Neural cell (in vitro differentiated cells): Measurements from ENCODE around the gene YWHAG. TPM values are rescaled to one million over a fixed set of nuclear protein-coding genes. Genes with fewer than 3 reads are reported as not detected.

Source experiments
- H2AFZ ChIP-seq: fragments of 200-600, 300-800 bp; sonication (generic), shearing (Covaris generic); 2 replicates; pipeline ENCODE4 v1.6.0; 2014; ENCODE audit warnings: low read depth, mild to moderate bottlenecking, antibody characterized with exemption, low read length, moderate library complexity
- H3F3A ChIP-seq: fragments of 200-600 bp; shearing (Covaris generic); 2 replicates; pipeline ENCODE4 v1.6.1; 2016; ENCODE audit warnings: mild to moderate bottlenecking, moderate library complexity, mixed read lengths, antibody characterized with exemption, low read length; ENCODE audit not compliant: insufficient read depth, poor library complexity, severe bottlenecking
- H3K27ac ChIP-seq: fragments of 200-600, 300-800 bp; sonication (generic), shearing (Covaris generic); 2 replicates; pipeline ENCODE4 v1.5.1; 2014; ENCODE audit warnings: mild to moderate bottlenecking, low read length, moderate library complexity
- H3K27me3 ChIP-seq: fragments of 300-800, 200-600 bp; sonication (generic), shearing (Covaris generic); 2 replicates; pipeline ENCODE4 v1.6.0; 2014; ENCODE audit warnings: mild to moderate bottlenecking, low read depth, low read length, moderate library complexity; ENCODE audit not compliant: insufficient read depth
- H3K36me3 ChIP-seq: fragments of 300-800, 200-600 bp; sonication (generic), shearing (Covaris generic); 2 replicates; pipeline ENCODE4 v1.5.1; 2014; ENCODE audit warnings: mild to moderate bottlenecking, antibody characterized with exemption, low read length, moderate library complexity; ENCODE audit not compliant: insufficient read depth
- H3K4me2 ChIP-seq: fragments of 300-800, 200-600 bp; sonication (generic), shearing (Covaris generic); 2 replicates; pipeline ENCODE4 v1.6.0; 2014; ENCODE audit warnings: mild to moderate bottlenecking, low read length
- H3K4me3 ChIP-seq: fragments of 300-800, 200-600 bp; sonication (generic), shearing (Covaris generic); 2 replicates; pipeline ENCODE4 v1.5.1; 2014; ENCODE audit warnings: mild to moderate bottlenecking, low read length, moderate library complexity
- H3K79me2 ChIP-seq: fragments of 200-600 bp; shearing (Covaris generic); replicated peaks from 2 replicates; pipeline ENCODE4 v1.6.0; 2014; ENCODE audit warnings: mild to moderate bottlenecking, low read length, moderate library complexity; ENCODE audit not compliant: insufficient read depth
- H3K9ac ChIP-seq: fragments of 300-800, 200-600 bp; sonication (generic), shearing (Covaris generic); 2 replicates; pipeline ENCODE4 v1.6.1; 2016; ENCODE audit warnings: mild to moderate bottlenecking, low read length, mixed read lengths
- H3K9me2 ChIP-seq: fragments of 200-600 bp; shearing (Covaris generic); 2 replicates; pipeline ENCODE4 v1.6.1; 2016; ENCODE audit warnings: mild to moderate bottlenecking, low read length, mixed read lengths; ENCODE audit not compliant: insufficient read depth
- H3K9me3 ChIP-seq: fragments of 200-600, 300-800 bp; sonication (generic), shearing (Covaris generic); 2 replicates; pipeline ENCODE4 v1.6.1; 2016; ENCODE audit warnings: mild to moderate bottlenecking, mixed run types, low read length, moderate library complexity, mixed read lengths
- H4K20me1 ChIP-seq: fragments of 200-600 bp; shearing (Covaris generic); 2 replicates; pipeline ENCODE4 v1.6.1; 2016; ENCODE audit warnings: mild to moderate bottlenecking, mixed run types; ENCODE audit not compliant: insufficient read depth
- EP300 ChIP-seq: fragments of 450-650 bp; conservative IDR thresholded peaks from 2 replicates; pipeline ENCODE4 v1.6.1; 2014; ENCODE audit warnings: antibody characterized with exemption, mild to moderate bottlenecking, moderate library complexity; ENCODE audit not compliant: poor library complexity, severe bottlenecking
- EZH2 ChIP-seq: fragments of 200-600, 300-800 bp; shearing (Covaris generic), sonication (generic); IDR thresholded peaks from 2 replicates; pipeline ENCODE4 v1.6.1; 2014; ENCODE audit warnings: antibody characterized with exemption, low read length, borderline replicate concordance, mild to moderate bottlenecking; ENCODE audit not compliant: insufficient read depth, poor library complexity, severe bottlenecking
- MXI1 ChIP-seq: fragments of 450-650 bp; conservative IDR thresholded peaks from 2 replicates; pipeline ENCODE4 v1.6.1; 2014; ENCODE audit warnings: antibody characterized with exemption, mild to moderate bottlenecking; ENCODE audit not compliant: poor library complexity, severe bottlenecking
- POLR2AphosphoS5 ChIP-seq: IDR thresholded peaks from 2 replicates; pipeline ENCODE4 v1.6.1; 2012
- RAD21 ChIP-seq: fragments of 450-650 bp; conservative IDR thresholded peaks from 2 replicates; pipeline ENCODE4 v1.6.1; 2014; ENCODE audit warnings: antibody characterized with exemption, mild to moderate bottlenecking, moderate library complexity
- SMC3 ChIP-seq: fragments of 450-650 bp; conservative IDR thresholded peaks from 2 replicates; pipeline ENCODE4 v1.6.1; 2014; ENCODE audit warnings: antibody characterized with exemption, mild to moderate bottlenecking, moderate library complexity; ENCODE audit not compliant: poor library complexity
- TAF1 ChIP-seq: IDR thresholded peaks from 2 replicates; pipeline ENCODE4 v1.6.1; 2012; ENCODE audit warnings: low read depth
- polyA plus RNA-seq: library from polyadenylated mRNA; depleted of rRNA; stranded (reverse); fragments of >200 nt; gene quantifications from 2 replicates; pipeline ENCODE4 v1.2.3, GENCODE V29; 2014
- TF ChIP-seq, protein P1 (sequence below): IDR thresholded peaks from 2 replicates; pipeline ENCODE4 v1.6.1; 2012; ENCODE audit warnings: borderline replicate concordance
- TF ChIP-seq, protein P2 (sequence below): fragments of 450-650 bp; IDR thresholded peaks from 2 replicates; pipeline ENCODE4 v1.5.1; 2014; ENCODE audit warnings: antibody characterized with exemption, mild to moderate bottlenecking, moderate library complexity; ENCODE audit not compliant: poor library complexity, severe bottlenecking

Gene YWHAG
- polyA plus RNA-seq, 1 donor from 2014 or later: 284 TPM

DNA sequence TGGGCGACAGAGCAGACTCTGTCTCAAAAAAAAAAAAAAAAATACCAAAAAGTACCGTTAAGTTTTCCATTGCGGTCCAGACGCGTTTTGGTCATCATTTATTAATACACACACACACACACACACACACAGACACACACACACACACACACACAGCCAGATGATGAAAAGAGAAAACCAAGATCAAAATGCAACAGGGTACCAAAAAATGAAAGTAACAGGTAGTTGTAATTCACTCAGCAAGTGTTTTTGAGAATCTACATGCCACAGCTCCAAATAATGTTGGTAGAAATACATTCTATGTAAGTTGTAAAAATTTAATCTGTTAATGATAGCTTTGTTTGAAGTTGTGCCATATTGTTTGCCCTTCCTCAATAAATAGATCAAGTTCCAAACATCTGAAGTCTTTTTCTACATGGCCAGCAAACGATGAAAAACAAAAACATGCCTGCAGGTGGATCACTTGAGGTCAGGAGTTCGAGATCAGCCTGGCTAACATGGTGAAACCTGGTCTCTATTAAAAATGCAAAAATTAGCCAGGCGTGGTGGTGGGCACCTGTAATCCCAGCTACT is 9.4 kb downstream of the YWHAG start:
- no peak overlapping the region for H2AFZ ChIP-seq
- H3F3A ChIP-seq: peaks cover 3% of the 10 kb centered on the region
- no peaks in the 10 kb centered on the region for H3K9me3 ChIP-seq
- no peaks in the 10 kb centered on the region for H3K9me2 ChIP-seq
- peaks cover 97% of the 10 kb centered on the region for H3K79me2 ChIP-seq
- H3K36me3 ChIP-seq: peaks cover 15% of the 10 kb centered on the region
- H3K27me3 ChIP-seq: no peaks in the 10 kb centered on the region
- H3K4me3 ChIP-seq: no peak overlapping the region
- H3K9ac ChIP-seq: no peak overlapping the region
- TF ChIP-seq TAF1: no peak
- no peak for TF ChIP-seq EZH2
- no peak for TF ChIP-seq SMC3
- TF ChIP-seq RAD21: no peak
- TF ChIP-seq, protein P1, sequence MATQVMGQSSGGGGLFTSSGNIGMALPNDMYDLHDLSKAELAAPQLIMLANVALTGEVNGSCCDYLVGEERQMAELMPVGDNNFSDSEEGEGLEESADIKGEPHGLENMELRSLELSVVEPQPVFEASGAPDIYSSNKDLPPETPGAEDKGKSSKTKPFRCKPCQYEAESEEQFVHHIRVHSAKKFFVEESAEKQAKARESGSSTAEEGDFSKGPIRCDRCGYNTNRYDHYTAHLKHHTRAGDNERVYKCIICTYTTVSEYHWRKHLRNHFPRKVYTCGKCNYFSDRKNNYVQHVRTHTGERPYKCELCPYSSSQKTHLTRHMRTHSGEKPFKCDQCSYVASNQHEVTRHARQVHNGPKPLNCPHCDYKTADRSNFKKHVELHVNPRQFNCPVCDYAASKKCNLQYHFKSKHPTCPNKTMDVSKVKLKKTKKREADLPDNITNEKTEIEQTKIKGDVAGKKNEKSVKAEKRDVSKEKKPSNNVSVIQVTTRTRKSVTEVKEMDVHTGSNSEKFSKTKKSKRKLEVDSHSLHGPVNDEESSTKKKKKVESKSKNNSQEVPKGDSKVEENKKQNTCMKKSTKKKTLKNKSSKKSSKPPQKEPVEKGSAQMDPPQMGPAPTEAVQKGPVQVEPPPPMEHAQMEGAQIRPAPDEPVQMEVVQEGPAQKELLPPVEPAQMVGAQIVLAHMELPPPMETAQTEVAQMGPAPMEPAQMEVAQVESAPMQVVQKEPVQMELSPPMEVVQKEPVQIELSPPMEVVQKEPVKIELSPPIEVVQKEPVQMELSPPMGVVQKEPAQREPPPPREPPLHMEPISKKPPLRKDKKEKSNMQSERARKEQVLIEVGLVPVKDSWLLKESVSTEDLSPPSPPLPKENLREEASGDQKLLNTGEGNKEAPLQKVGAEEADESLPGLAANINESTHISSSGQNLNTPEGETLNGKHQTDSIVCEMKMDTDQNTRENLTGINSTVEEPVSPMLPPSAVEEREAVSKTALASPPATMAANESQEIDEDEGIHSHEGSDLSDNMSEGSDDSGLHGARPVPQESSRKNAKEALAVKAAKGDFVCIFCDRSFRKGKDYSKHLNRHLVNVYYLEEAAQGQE: no peak
- TF ChIP-seq MXI1: no peak
- TF ChIP-seq POLR2AphosphoS5: no peak
- TF ChIP-seq EP300: no peak
- H3K27ac ChIP-seq: no peak overlapping the region
- no peak overlapping the region for H3K4me2 ChIP-seq
- H4K20me1 ChIP-seq: peaks cover 35% of the 10 kb centered on the region

GRCh38 chr7:76347710-76348109 is 11.1 kb downstream of the YWHAG start:
- Histone ChIP-seq H3K9me3 (no peaks in the 10 kb centered on the region), H4K20me1 (peaks cover 52% of the 10 kb centered on the region), H3K27ac (no peak overlapping the region), H3F3A (peaks cover 6% of the 10 kb centered on the region), H3K79me2 (peaks cover 97% of the 10 kb centered on the region), H3K9me2 (no peaks in the 10 kb centered on the region), H3K4me2 (no peak overlapping the region), H3K27me3 (no peaks in the 10 kb centered on the region), H3K4me3 (no peak overlapping the region), H3K9ac (no peak overlapping the region), H3K36me3 (peaks cover 9% of the 10 kb centered on the region), H2AFZ (no peak overlapping the region)
- TF ChIP-seq, protein P2, sequence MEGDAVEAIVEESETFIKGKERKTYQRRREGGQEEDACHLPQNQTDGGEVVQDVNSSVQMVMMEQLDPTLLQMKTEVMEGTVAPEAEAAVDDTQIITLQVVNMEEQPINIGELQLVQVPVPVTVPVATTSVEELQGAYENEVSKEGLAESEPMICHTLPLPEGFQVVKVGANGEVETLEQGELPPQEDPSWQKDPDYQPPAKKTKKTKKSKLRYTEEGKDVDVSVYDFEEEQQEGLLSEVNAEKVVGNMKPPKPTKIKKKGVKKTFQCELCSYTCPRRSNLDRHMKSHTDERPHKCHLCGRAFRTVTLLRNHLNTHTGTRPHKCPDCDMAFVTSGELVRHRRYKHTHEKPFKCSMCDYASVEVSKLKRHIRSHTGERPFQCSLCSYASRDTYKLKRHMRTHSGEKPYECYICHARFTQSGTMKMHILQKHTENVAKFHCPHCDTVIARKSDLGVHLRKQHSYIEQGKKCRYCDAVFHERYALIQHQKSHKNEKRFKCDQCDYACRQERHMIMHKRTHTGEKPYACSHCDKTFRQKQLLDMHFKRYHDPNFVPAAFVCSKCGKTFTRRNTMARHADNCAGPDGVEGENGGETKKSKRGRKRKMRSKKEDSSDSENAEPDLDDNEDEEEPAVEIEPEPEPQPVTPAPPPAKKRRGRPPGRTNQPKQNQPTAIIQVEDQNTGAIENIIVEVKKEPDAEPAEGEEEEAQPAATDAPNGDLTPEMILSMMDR: no peak
- TF ChIP-seq, protein P1: no peak
- no peak for TF ChIP-seq SMC3
- no peak for TF ChIP-seq TAF1
- no peak for TF ChIP-seq EP300
- TF ChIP-seq MXI1: no peak
